WTC11 (cell line): Measurements from ENCODE around the gene HSPA1B. TPM values are rescaled to one million over a fixed set of nuclear protein-coding genes. Genes with fewer than 3 reads are reported as not detected.
A peak's percentile ranks its signal among the peaks of the same experiment; 100 is the strongest.

Source experiments
- ATAC-seq: fragments of 200-7000 bp; cut with Tn5 transposase; 2 replicates; pipeline ENCODE4 v1.10.0; 2021; ENCODE audit warnings: mild to moderate bottlenecking, moderate library complexity
- CTCF ChIA-PET: fragments of 300-600 bp; sonication (Branson Sonifier 250); formaldehyde crosslinking; loops from one replicate; lab custom pipeline; 2021; ENCODE audit warnings: antibody characterized with exemption; lab: Charles Lee
- POLR2A ChIA-PET: fragments of 350-600 bp; sonication (Branson Sonifier 250); formaldehyde crosslinking; loops from one replicate; lab custom pipeline; 2021; ENCODE audit warnings: antibody characterized with exemption; lab: Charles Lee
- DNase-seq: peaks from one replicate; pipeline ENCODE4 v3.0.0; 2021; ENCODE audit warnings: low spot score
- H3K27ac Mint-ChIP-seq: 2 replicates; pipeline ENCODE4 v1.8.0; 2021; ENCODE audit warnings: mixed read lengths
- H3K27me3 Mint-ChIP-seq: 2 replicates; pipeline ENCODE4 v1.8.0; 2021; ENCODE audit warnings: low read depth, mild to moderate bottlenecking, moderate library complexity, mixed read lengths
- H3K36me3 Mint-ChIP-seq: 2 replicates; pipeline ENCODE4 v1.8.0; 2021; ENCODE audit warnings: mixed read lengths
- H3K4me1 Mint-ChIP-seq: 2 replicates; pipeline ENCODE4 v1.8.0; 2022; ENCODE audit warnings: mixed read lengths
- H3K4me3 Mint-ChIP-seq: 2 replicates; pipeline ENCODE4 v1.8.0; 2021; ENCODE audit warnings: mild to moderate bottlenecking, moderate library complexity, mixed read lengths
- H3K9me3 Mint-ChIP-seq: 2 replicates; pipeline ENCODE4 v1.8.0; 2021; ENCODE audit warnings: mixed read lengths
- ARID4B ChIP-seq: sonication (generic); formaldehyde crosslinking; IDR thresholded peaks from 2 replicates; pipeline ENCODE4 v1.8.0; 2023; ENCODE audit warnings: missing genetic modification reagents, mild to moderate bottlenecking, borderline replicate concordance
- ATF1 ChIP-seq: sonication (generic); formaldehyde crosslinking; IDR thresholded peaks from 2 replicates; pipeline ENCODE4 v1.8.1; 2023; ENCODE audit warnings: mild to moderate bottlenecking, moderate library complexity, missing genetic modification reagents
- CREB1 ChIP-seq: sonication (generic); formaldehyde crosslinking; IDR thresholded peaks from 2 replicates; pipeline ENCODE4 v1.8.0; 2023; ENCODE audit warnings: mild to moderate bottlenecking, missing genetic modification reagents
- E2F1 ChIP-seq: sonication (generic); formaldehyde crosslinking; IDR thresholded peaks from 2 replicates; pipeline ENCODE4 v1.8.0; 2022; ENCODE audit warnings: mild to moderate bottlenecking, missing genetic modification reagents
- EMX1 ChIP-seq: fragments of 250-450 bp; sonication (Bioruptor Pico); IDR thresholded peaks from 2 replicates; pipeline ENCODE4 v1.8.0; 2021; ENCODE audit warnings: mild to moderate bottlenecking
- ERG ChIP-seq: fragments of 250-450 bp; sonication (Bioruptor Pico); IDR thresholded peaks from 2 replicates; pipeline ENCODE4 v1.8.0; 2021; ENCODE audit warnings: mild to moderate bottlenecking
- ETV6 ChIP-seq: sonication (generic); formaldehyde crosslinking; IDR thresholded peaks from 2 replicates; pipeline ENCODE4 v1.8.1; 2022; ENCODE audit warnings: mild to moderate bottlenecking, missing genetic modification reagents
- GABPB1 ChIP-seq: sonication (generic); formaldehyde crosslinking; IDR thresholded peaks from 2 replicates; pipeline ENCODE4 v1.8.1; 2023; ENCODE audit warnings: mild to moderate bottlenecking, missing genetic modification reagents
- GRHL2 ChIP-seq: fragments of 250-450 bp; sonication (Bioruptor Pico); IDR thresholded peaks from 2 replicates; pipeline ENCODE4 v1.8.0; 2022; ENCODE audit warnings: mild to moderate bottlenecking, moderate library complexity; ENCODE audit not compliant: insufficient replicate concordance, severe bottlenecking
- JUN ChIP-seq: sonication (generic); formaldehyde crosslinking; IDR thresholded peaks from 2 replicates; pipeline ENCODE4 v1.8.0; 2023; ENCODE audit warnings: mild to moderate bottlenecking, missing genetic modification reagents
- MAX ChIP-seq: sonication (generic); formaldehyde crosslinking; IDR thresholded peaks from 2 replicates; pipeline ENCODE4 v1.8.0; 2022; ENCODE audit warnings: mild to moderate bottlenecking, missing genetic modification reagents
- MXD4 ChIP-seq: fragments of 250-450 bp; sonication (Bioruptor Pico); IDR thresholded peaks from 2 replicates; pipeline ENCODE4 v1.8.0; 2021; ENCODE audit warnings: mild to moderate bottlenecking, moderate library complexity, borderline replicate concordance
- MYBL2 ChIP-seq: sonication (generic); formaldehyde crosslinking; IDR thresholded peaks from 2 replicates; pipeline ENCODE4 v1.8.1; 2023; ENCODE audit warnings: mild to moderate bottlenecking, moderate library complexity, missing genetic modification reagents
- NFATC4 ChIP-seq: fragments of 250-450 bp; sonication (Bioruptor Pico); IDR thresholded peaks from 2 replicates; pipeline ENCODE4 v1.9.0; 2021; ENCODE audit warnings: mild to moderate bottlenecking
- PREB ChIP-seq: sonication (generic); formaldehyde crosslinking; IDR thresholded peaks from 2 replicates; pipeline ENCODE4 v1.8.1; 2022; ENCODE audit warnings: mild to moderate bottlenecking, missing genetic modification reagents, moderate library complexity, borderline replicate concordance
- PRRX2 ChIP-seq: fragments of 250-450 bp; sonication (Bioruptor Pico); IDR thresholded peaks from 2 replicates; pipeline ENCODE4 v1.8.0; 2021; ENCODE audit warnings: mild to moderate bottlenecking
- SMAD4 ChIP-seq: sonication (generic); formaldehyde crosslinking; IDR thresholded peaks from 2 replicates; pipeline ENCODE4 v1.8.0; 2022; ENCODE audit warnings: mild to moderate bottlenecking, missing genetic modification reagents
- ZNF121 ChIP-seq: sonication (generic); formaldehyde crosslinking; IDR thresholded peaks from 2 replicates; pipeline ENCODE4 v1.8.0; 2023; ENCODE audit warnings: missing genetic modification reagents
- ZNF263 ChIP-seq: sonication (generic); formaldehyde crosslinking; IDR thresholded peaks from 2 replicates; pipeline ENCODE4 v1.8.1; 2022; ENCODE audit warnings: low read depth, mild to moderate bottlenecking, moderate library complexity, missing genetic modification reagents
- total RNA-seq: library from RNA; stranded (reverse); gene quantifications from 3 replicates; pipeline ENCODE4 v1.2.3, GENCODE V29; 2021
- TF ChIP-seq, protein P1 (sequence below): sonication (generic); formaldehyde crosslinking; conservative IDR thresholded peaks from 2 replicates; pipeline ENCODE4 v1.8.1; 2022; ENCODE audit warnings: mild to moderate bottlenecking, missing genetic modification reagents
- TF ChIP-seq, protein P2 (sequence below): fragments of 250-450 bp; sonication (Bioruptor Pico); IDR thresholded peaks from 2 replicates; pipeline ENCODE4 v1.9.0; 2021; ENCODE audit warnings: mild to moderate bottlenecking

HSPA1B gene
- total RNA-seq, 1 experiment from 2014 or later, result 75.3 TPM

DNA sequence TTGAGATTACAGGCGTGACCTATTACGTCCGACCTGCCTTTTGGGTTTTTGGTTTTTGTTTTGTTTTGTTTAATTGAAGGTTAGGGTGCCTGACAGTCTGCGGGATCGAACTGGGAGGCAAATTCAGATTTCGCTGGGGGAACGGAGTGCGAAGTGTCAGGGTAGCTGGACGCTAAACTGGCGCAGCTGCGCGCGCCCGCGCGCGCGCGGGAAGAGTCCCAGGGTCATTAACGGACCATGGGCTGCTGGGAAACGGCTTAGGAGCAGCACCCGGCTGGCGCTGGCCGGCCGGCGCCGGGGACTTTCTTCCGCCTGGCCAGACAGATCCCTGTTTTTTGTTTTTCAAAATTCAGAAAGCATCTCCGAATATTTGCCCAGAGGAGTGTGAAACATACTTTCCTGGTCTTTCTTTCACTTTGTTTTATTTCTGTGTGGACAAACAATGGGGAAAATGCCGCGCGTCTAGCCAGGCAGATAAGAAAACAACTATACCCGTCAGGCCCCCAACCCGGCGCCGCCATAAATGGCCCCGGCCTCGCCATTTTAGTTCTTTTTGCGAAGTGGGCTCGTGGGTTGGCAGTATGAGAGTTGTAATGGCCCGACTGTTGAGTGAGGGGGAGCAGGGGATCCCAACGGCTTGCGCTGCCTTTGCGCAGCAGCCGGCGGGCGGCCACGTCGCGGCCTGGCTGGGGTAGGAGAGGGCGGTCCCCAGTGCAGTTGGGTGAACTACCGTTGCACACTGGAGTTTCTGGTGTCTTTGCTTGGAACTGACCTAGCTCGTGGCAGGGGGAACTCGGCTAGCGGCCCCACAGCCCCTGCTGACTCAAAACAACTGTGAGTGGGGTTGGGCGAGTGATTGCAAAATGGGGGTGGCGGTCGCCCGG is 7.1 kb downstream of the HSPA1B start (continued):
- TF ChIP-seq MXD4 (CRISPR knock-in tag), result no peak
- peak; percentile 81 for TF ChIP-seq ARID4B
- no peak for TF ChIP-seq CREB1 (CRISPR knock-in tag)
- TF ChIP-seq SMAD4, result no peak
- TF ChIP-seq ERG (CRISPR knock-in tag), result 0 out of 2 replicates have a peak, but pooled peaks have one; percentile 33
- TF ChIP-seq PRRX2, result peak; percentile 50; the same call in 1 of the 2 replicates
- TF ChIP-seq MYBL2 (CRISPR knock-in tag), result no peak
- TF ChIP-seq, protein P1, sequence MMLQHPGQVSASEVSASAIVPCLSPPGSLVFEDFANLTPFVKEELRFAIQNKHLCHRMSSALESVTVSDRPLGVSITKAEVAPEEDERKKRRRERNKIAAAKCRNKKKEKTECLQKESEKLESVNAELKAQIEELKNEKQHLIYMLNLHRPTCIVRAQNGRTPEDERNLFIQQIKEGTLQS (CRISPR knock-in tag), result no peak
- no peak for TF ChIP-seq GRHL2 (CRISPR knock-in tag)
- TF ChIP-seq EMX1 (CRISPR knock-in tag), result peak; percentile 83; the same call in 1 of the 2 replicates
- peak; percentile 51; the same call in 1 of the 2 replicates for TF ChIP-seq GABPB1 (CRISPR knock-in tag)
- TF ChIP-seq ETV6 (CRISPR knock-in tag), result 0 out of 2 replicates have a peak, but pooled peaks have one; percentile 8
- TF ChIP-seq MAX (CRISPR knock-in tag), result 0 out of 2 replicates have a peak, but pooled peaks have one; percentile 24
- TF ChIP-seq, protein P2, sequence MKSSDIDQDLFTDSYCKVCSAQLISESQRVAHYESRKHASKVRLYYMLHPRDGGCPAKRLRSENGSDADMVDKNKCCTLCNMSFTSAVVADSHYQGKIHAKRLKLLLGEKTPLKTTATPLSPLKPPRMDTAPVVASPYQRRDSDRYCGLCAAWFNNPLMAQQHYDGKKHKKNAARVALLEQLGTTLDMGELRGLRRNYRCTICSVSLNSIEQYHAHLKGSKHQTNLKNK (CRISPR knock-in tag), result no peak
- no peak for TF ChIP-seq ZNF121 (CRISPR knock-in tag)
- no peak for TF ChIP-seq JUN (CRISPR knock-in tag)
- peak; percentile 16; the same call in 1 of the 2 replicates for TF ChIP-seq NFATC4 (CRISPR knock-in tag)

- DNase-seq, result no peak
- no peak for ATAC-seq
- H3K4me3 Mint-ChIP-seq, result peak overlapping the region; percentile 99
- TF ChIP-seq ZNF263 (CRISPR knock-in tag) (no peak), GABPB1 (CRISPR knock-in tag) (0 out of 2 replicates have a peak, but pooled peaks have one; percentile 14), E2F1 (CRISPR knock-in tag) (no peak), ATF1 (no peak), EMX1 (CRISPR knock-in tag) (no peak), PREB (CRISPR knock-in tag) (no peak)
- TF ChIP-seq, protein P1 (CRISPR knock-in tag), result no peak
- TF ChIP-seq, all 79 proteins: peak for 1
- Mint-ChIP-seq H3K27ac (peak overlapping the region; percentile 100), H3K36me3 (peaks cover 62% of the 10 kb centered on the region), H3K4me1 (peaks cover 28% of the 10 kb centered on the region), H3K27me3 (no peaks in the 10 kb centered on the region), H3K9me3 (no peaks in the 10 kb centered on the region)
- ChIA-PET CTCF (interaction anchor here (2.1 kb wide), 1 partner anchor 27 kb away, joined by 6 read pairs; the partner anchor contains the start of gene NEU1), POLR2A (interaction anchor here (1.6 kb wide), 1 partner anchor 21 kb away, joined by 4 read pairs; the partner anchor contains the start of genes HSPA1A and HSPA1L)
Observed at GRCh38 chr6:31836047-31836473, 8.5 kb downstream of the HSPA1B start.
